A673 (cell line): Measurements from ENCODE around the gene SHROOM3. TPM values are rescaled to one million over a fixed set of nuclear protein-coding genes. Genes with fewer than 3 reads are reported as not detected.

ENCODE experiments used
- BruUV-seq: library from RNA; stranded (reverse); fragments of 400-500 nt; replicated peaks from 2 replicates; lab custom pipeline; 2021; lab: Mats Ljungman, UMichigan
- CTCF ChIA-PET: fragments of 300-600 bp; sonication (Branson Sonifier 250); formaldehyde crosslinking; loops from one replicate; lab custom pipeline; 2022; ENCODE audit warnings: antibody characterized with exemption; lab: Charles Lee
- POLR2A ChIA-PET: fragments of 300-600 bp; sonication (Branson Sonifier 250); formaldehyde crosslinking; loops from one replicate; lab custom pipeline; 2022; ENCODE audit warnings: antibody characterized with exemption; ENCODE audit not compliant: low non-redundant PET; lab: Charles Lee
- DNase-seq: peaks from one replicate; pipeline ENCODE4 v3.0.0-alpha.2; 2015; ENCODE audit warnings: low spot score
- H3K27ac ChIP-seq: fragments of 200-600 bp; sonication (generic); 2 replicates; pipeline ENCODE4 v1.5.1; 2016; ENCODE audit warnings: mixed run types, low read depth, mild to moderate bottlenecking, mixed read lengths, antibody characterized with exemption, low read length; ENCODE audit not compliant: poor library complexity, severe bottlenecking
- H3K27me3 ChIP-seq: fragments of 200-600 bp; sonication (generic); replicated peaks from 2 replicates; pipeline ENCODE4 v1.6.1; 2017; ENCODE audit warnings: mixed run types, low read depth, mild to moderate bottlenecking, mixed read lengths, antibody characterized with exemption, low read length; ENCODE audit not compliant: insufficient read depth, poor library complexity
- H3K36me3 ChIP-seq: fragments of 200-600 bp; sonication (generic); 2 replicates; pipeline ENCODE4 v1.6.1; 2016; ENCODE audit warnings: mixed run types, mild to moderate bottlenecking, mixed read lengths, antibody characterized with exemption, low read length; ENCODE audit not compliant: insufficient read depth, poor library complexity, severe bottlenecking
- H3K4me1 ChIP-seq: fragments of 200-600 bp; sonication (generic); 2 replicates; pipeline ENCODE4 v1.6.1; 2017; ENCODE audit warnings: mixed run types, mild to moderate bottlenecking, mixed read lengths, antibody characterized with exemption, low read length; ENCODE audit not compliant: insufficient read depth, poor library complexity, severe bottlenecking
- H3K4me3 ChIP-seq: fragments of 200-600 bp; sonication (generic); 2 replicates; pipeline ENCODE4 v1.5.1; 2016; ENCODE audit warnings: low read depth, mixed run types, mild to moderate bottlenecking, mixed read lengths, low read length; ENCODE audit not compliant: poor library complexity, severe bottlenecking
- H3K9me3 ChIP-seq: fragments of 200-600 bp; sonication (generic); 2 replicates; pipeline ENCODE4 v1.6.1; 2016; ENCODE audit warnings: mixed run types, low read depth, mild to moderate bottlenecking, mixed read lengths, antibody characterized with exemption, low read length; ENCODE audit not compliant: poor library complexity, severe bottlenecking
- CTCF ChIP-seq: fragments of 300-800, 200-600 bp; sonication (generic); conservative IDR thresholded peaks from 2 replicates; pipeline ENCODE4 v1.5.1; 2017; ENCODE audit warnings: low read depth, mild to moderate bottlenecking, antibody characterized with exemption, low read length, moderate library complexity, mixed read lengths
- EZH2 ChIP-seq: fragments of 200-600 bp; sonication (generic); IDR thresholded peaks from 2 replicates; pipeline ENCODE4 v1.6.1; 2017; ENCODE audit warnings: borderline replicate concordance, low read depth, mild to moderate bottlenecking, mixed read lengths, antibody characterized with exemption, low read length; ENCODE audit not compliant: poor library complexity, severe bottlenecking
- intact Hi-C: fragments of 100-400 bp; cut with micrococcal nuclease; formaldehyde crosslinking; loops from one replicate; pipeline ENCODE4 v1.10.0; 2022; ENCODE audit not compliant: unreplicated experiment
- total RNA-seq: library from RNA; stranded (reverse); gene quantifications from 2 replicates; pipeline ENCODE4 v1.2.3, GENCODE V29; 2021

SHROOM3 gene
- total RNA-seq, 1 experiment from 2014 or later: 9.3 TPM

GRCh38 chr4:76677571-76678326 lies 242.7 kb downstream of the SHROOM3 start:
- intact Hi-C loops: no loop called here
- no peaks in the 10 kb centered on the region for H3K36me3 ChIP-seq
- peak overlapping the region; percentile 46 for H3K27ac ChIP-seq
- ChIA-PET CTCF (interaction anchor here (0.5 kb wide), 1 partner anchor 16 kb away, joined by 3 read pairs; no protein-coding TSS in a partner anchor), POLR2A (no interaction called here)
- BruUV-seq: no TSS peak
- H3K4me1 ChIP-seq: no peaks in the 10 kb centered on the region
- no peak overlapping the region for H3K4me3 ChIP-seq
- peak; percentile 40 for DNase-seq
- TF ChIP-seq EZH2: no peak
- TF ChIP-seq CTCF: no peak
- no peaks in the 10 kb centered on the region for H3K27me3 ChIP-seq
- no peaks in the 10 kb centered on the region for H3K9me3 ChIP-seq

GRCh38 chr4:76679691-76680090 lies 244.7 kb downstream of the SHROOM3 start:
- H3K4me1 ChIP-seq: no peaks in the 10 kb centered on the region
- ChIA-PET CTCF (interaction anchor here (0.6 kb wide), 1 partner anchor 78 kb away, joined by 3 read pairs; no protein-coding TSS in a partner anchor), POLR2A (no interaction called here)
- intact Hi-C loops: no loop called here
- no peaks in the 10 kb centered on the region for H3K36me3 ChIP-seq
- H3K9me3 ChIP-seq: no peaks in the 10 kb centered on the region
- H3K27ac ChIP-seq: no peak overlapping the region
- TF ChIP-seq CTCF: no peak
- no peak for DNase-seq
- H3K27me3 ChIP-seq: no peaks in the 10 kb centered on the region
- no TSS peak for BruUV-seq
- H3K4me3 ChIP-seq: no peak overlapping the region

GRCh38 chr4:76680952-76681351 lies 245.9 kb downstream of the SHROOM3 start:
- ChIA-PET POLR2A (no interaction called here), CTCF (no interaction called here)
- no peaks in the 10 kb centered on the region for H3K4me1 ChIP-seq
- no peak for TF ChIP-seq EZH2
- BruUV-seq: no TSS peak
- no peaks in the 10 kb centered on the region for H3K27me3 ChIP-seq
- no peak for DNase-seq
- H3K27ac ChIP-seq: no peak overlapping the region
- intact Hi-C loops: no loop called here
- no peak overlapping the region for H3K4me3 ChIP-seq
- no peaks in the 10 kb centered on the region for H3K9me3 ChIP-seq
- H3K36me3 ChIP-seq: no peaks in the 10 kb centered on the region
